Amniotic stem cell (primary cell): Measurements from ENCODE around the gene DNASE1L1.

Experiments used
- DNase-seq: peaks from one replicate; lab custom pipeline; 2025; lab: John Stamatoyannopoulos, UW

DNASE1L1 gene

GRCh38 chrX:154382483-154383069 lies 26.5 kb downstream of the DNASE1L1 start:
- DNase-seq, result no peak

GRCh38 chrX:154381271-154381670 lies 27.8 kb downstream of the DNASE1L1 start:
- no peak for DNase-seq

- DNase-seq, result no peak
Measured at GRCh38 chrX:154380787-154381186, 28.3 kb downstream of the DNASE1L1 start.

GRCh38 chrX:154380153-154380552 lies 28.9 kb downstream of the DNASE1L1 start:
- DNase-seq, result no peak

- DNase-seq, result no peak
Measured at GRCh38 chrX:154379569-154379951, 29.5 kb downstream of the DNASE1L1 start.

GRCh38 chrX:154378799-154379568 lies 30.1 kb downstream of the DNASE1L1 start, which contains the start of gene EMD:
Gene EMD (plus strand): TSS chrX:154379295. CDS start chrX:154379485, 190 bp downstream.
- peak; percentile 93 for DNase-seq

- DNase-seq, result no peak
Measured at GRCh38 chrX:154378059-154378798, 30.8 kb downstream of the DNASE1L1 start.

GRCh38 chrX:154376774-154377173 lies 32.3 kb downstream of the DNASE1L1 start:
- DNase-seq, result no peak

- DNase-seq, result no peak
Measured at GRCh38 chrX:154375156-154375504, 33.9 kb downstream of the DNASE1L1 start.

GRCh38 chrX:154374313-154375155 lies 34.5 kb downstream of the DNASE1L1 start, which contains the start of gene FLNA:
Gene FLNA (minus strand): TSS chrX:154374634. CDS start chrX:154371245, 3,389 bp downstream.
- no peak for DNase-seq

GRCh38 chrX:154373340-154374306 lies 35.4 kb downstream of the DNASE1L1 start:
- peak; percentile 60 for DNase-seq

- DNase-seq, result no peak
Measured at GRCh38 chrX:154372612-154373022, 36.4 kb downstream of the DNASE1L1 start.

- DNase-seq, result no peak
Measured at GRCh38 chrX:154371789-154372300, 37.2 kb downstream of the DNASE1L1 start.

- peak; percentile 66 for DNase-seq
Measured at GRCh38 chrX:154371017-154371788, 37.9 kb downstream of the DNASE1L1 start.

- no peak for DNase-seq
Measured at GRCh38 chrX:154370300-154371016, 38.6 kb downstream of the DNASE1L1 start.

GRCh38 chrX:154369449-154370299 lies 39.4 kb downstream of the DNASE1L1 start:
- peak; percentile 68 for DNase-seq

GRCh38 chrX:154368630-154369448 lies 40.2 kb downstream of the DNASE1L1 start:
- DNase-seq, result peak; percentile 68
